ENCODE results near the gene TIAM2.

The TIAM2 gene

GRCh38 chr6:155023717-155024116 is 28.6 kb downstream of the TIAM2 start:
- DNase-seq: no peak
- Histone ChIP-seq H3K4me2 (ENCODE audit: insufficient read depth, low read length) (no peak overlapping the region), H3K27ac (ENCODE audit: low read length) (no peak overlapping the region), H3K79me2 (ENCODE audit: insufficient read depth, low read length) (no peaks in the 10 kb centered on the region), H3K4me3 (ENCODE audit: low read depth in 1 of 2, low read length in 2 of 2) (no peak overlapping the region), H3K9me3 (ENCODE audit: insufficient read depth, low read length, severe bottlenecking) (no peaks in the 10 kb centered on the region), H2AFZ (ENCODE audit: low read depth, low read length) (no peak overlapping the region), H4K20me1 (ENCODE audit: insufficient read depth, low read length) (no peaks in the 10 kb centered on the region), H3K36me3 (ENCODE audit: insufficient read depth, low read length) (no peaks in the 10 kb centered on the region), H3K4me1 (ENCODE audit: insufficient read depth, low read length) (no peaks in the 10 kb centered on the region), H3K9ac (ENCODE audit: low read depth, low read length) (no peak overlapping the region), H3K27me3 (ENCODE audit: insufficient read depth, low read length, poor library complexity) (no peaks in the 10 kb centered on the region)
- no peak for ATAC-seq (ENCODE audit: insufficient read depth, low read depth)
- TF ChIP-seq EZH2 (IDR thresholded peaks at IDR 0.05; ENCODE audit: borderline replicate concordance, low read depth, low read length, severe bottlenecking): no peak
- TF ChIP-seq, protein P1, sequence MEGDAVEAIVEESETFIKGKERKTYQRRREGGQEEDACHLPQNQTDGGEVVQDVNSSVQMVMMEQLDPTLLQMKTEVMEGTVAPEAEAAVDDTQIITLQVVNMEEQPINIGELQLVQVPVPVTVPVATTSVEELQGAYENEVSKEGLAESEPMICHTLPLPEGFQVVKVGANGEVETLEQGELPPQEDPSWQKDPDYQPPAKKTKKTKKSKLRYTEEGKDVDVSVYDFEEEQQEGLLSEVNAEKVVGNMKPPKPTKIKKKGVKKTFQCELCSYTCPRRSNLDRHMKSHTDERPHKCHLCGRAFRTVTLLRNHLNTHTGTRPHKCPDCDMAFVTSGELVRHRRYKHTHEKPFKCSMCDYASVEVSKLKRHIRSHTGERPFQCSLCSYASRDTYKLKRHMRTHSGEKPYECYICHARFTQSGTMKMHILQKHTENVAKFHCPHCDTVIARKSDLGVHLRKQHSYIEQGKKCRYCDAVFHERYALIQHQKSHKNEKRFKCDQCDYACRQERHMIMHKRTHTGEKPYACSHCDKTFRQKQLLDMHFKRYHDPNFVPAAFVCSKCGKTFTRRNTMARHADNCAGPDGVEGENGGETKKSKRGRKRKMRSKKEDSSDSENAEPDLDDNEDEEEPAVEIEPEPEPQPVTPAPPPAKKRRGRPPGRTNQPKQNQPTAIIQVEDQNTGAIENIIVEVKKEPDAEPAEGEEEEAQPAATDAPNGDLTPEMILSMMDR (IDR thresholded peaks at IDR 0.05; ENCODE audit: borderline replicate concordance, extremely low read depth, low read length, poor library complexity, severe bottlenecking): no peak

GRCh38 chr6:155024391-155025027 is 29.4 kb downstream of the TIAM2 start:
- Histone ChIP-seq H3K4me1 (ENCODE audit: insufficient read depth, low read length) (no peaks in the 10 kb centered on the region), H3K27me3 (ENCODE audit: insufficient read depth, low read length, poor library complexity) (no peaks in the 10 kb centered on the region), H3K9ac (ENCODE audit: low read depth, low read length) (no peak overlapping the region), H3K4me3 (ENCODE audit: low read depth in 1 of 2, low read length in 2 of 2) (no peak overlapping the region), H3K79me2 (ENCODE audit: insufficient read depth, low read length) (no peaks in the 10 kb centered on the region), H4K20me1 (ENCODE audit: insufficient read depth, low read length) (no peaks in the 10 kb centered on the region), H3K27ac (ENCODE audit: low read length) (no peak overlapping the region), H3K36me3 (ENCODE audit: insufficient read depth, low read length) (no peaks in the 10 kb centered on the region), H3K9me3 (ENCODE audit: insufficient read depth, low read length, severe bottlenecking) (no peaks in the 10 kb centered on the region), H2AFZ (ENCODE audit: low read depth, low read length) (no peak overlapping the region), H3K4me2 (ENCODE audit: insufficient read depth, low read length) (no peak overlapping the region)
- ATAC-seq (ENCODE audit: insufficient read depth, low read depth) (no peak), DNase-seq (no peak)
- TF ChIP-seq, protein P1 (IDR thresholded peaks at IDR 0.05; ENCODE audit: borderline replicate concordance, extremely low read depth, low read length, poor library complexity, severe bottlenecking): no peak
- TF ChIP-seq EZH2 (IDR thresholded peaks at IDR 0.05; ENCODE audit: borderline replicate concordance, low read depth, low read length, severe bottlenecking): no peak

GRCh38 chr6:155026022-155026705 is 31.0 kb downstream of the TIAM2 start:
- Histone ChIP-seq H3K9ac (ENCODE audit: low read depth, low read length) (no peak overlapping the region), H3K36me3 (ENCODE audit: insufficient read depth, low read length) (no peaks in the 10 kb centered on the region), H3K27me3 (ENCODE audit: insufficient read depth, low read length, poor library complexity) (no peaks in the 10 kb centered on the region), H3K27ac (ENCODE audit: low read length) (no peak overlapping the region), H3K79me2 (ENCODE audit: insufficient read depth, low read length) (no peaks in the 10 kb centered on the region), H2AFZ (ENCODE audit: low read depth, low read length) (no peak overlapping the region), H3K9me3 (ENCODE audit: insufficient read depth, low read length, severe bottlenecking) (no peaks in the 10 kb centered on the region), H3K4me3 (ENCODE audit: low read depth in 1 of 2, low read length in 2 of 2) (no peak overlapping the region), H3K4me2 (ENCODE audit: insufficient read depth, low read length) (no peak overlapping the region), H4K20me1 (ENCODE audit: insufficient read depth, low read length) (no peaks in the 10 kb centered on the region), H3K4me1 (ENCODE audit: insufficient read depth, low read length) (no peaks in the 10 kb centered on the region)
- DNase-seq (no peak), ATAC-seq (ENCODE audit: insufficient read depth, low read depth) (no peak)
- no peak for TF ChIP-seq EZH2 (IDR thresholded peaks at IDR 0.05; ENCODE audit: borderline replicate concordance, low read depth, low read length, severe bottlenecking)
- TF ChIP-seq, protein P1 (IDR thresholded peaks at IDR 0.05; ENCODE audit: borderline replicate concordance, extremely low read depth, low read length, poor library complexity, severe bottlenecking): no peak

Data from DND-41 (cell line).